Measurements from ENCODE around the gene TSHZ3. TPM values are rescaled to one million over a fixed set of nuclear protein-coding genes. Genes with fewer than 3 reads are reported as not detected.
A peak's percentile ranks its signal among the peaks of the same experiment; 100 is the strongest.

The TSHZ3 gene
- total RNA-seq, 1 experiment from 2014 or later: not detected

- H3K9me2 ChIP-seq (replicated peaks; ENCODE audit: insufficient read depth, low read length): no peaks in the 10 kb centered on the region
- no peak overlapping the region for H2AFZ ChIP-seq (ENCODE audit: low read length)
- H3K4me2 ChIP-seq (ENCODE audit: low read depth, low read length, poor library complexity, severe bottlenecking): no peak overlapping the region
- no peaks in the 10 kb centered on the region for H3K36me3 ChIP-seq (ENCODE audit: insufficient read depth, low read length)
- no peaks in the 10 kb centered on the region for H3K79me2 ChIP-seq (ENCODE audit: low read length)
- H3K9me3 ChIP-seq (ENCODE audit: low read length): no peaks in the 10 kb centered on the region
- no peaks in the 10 kb centered on the region for H3K4me1 ChIP-seq (ENCODE audit: low read length)
- H3K27ac ChIP-seq (ENCODE audit: low read length): no peak overlapping the region
- H3K4me3 ChIP-seq (ENCODE audit: low read length): no peak overlapping the region
- no peaks in the 10 kb centered on the region for H4K20me1 ChIP-seq (ENCODE audit: insufficient read depth, low read depth, low read length)
- H3K9ac ChIP-seq (ENCODE audit: low read length): no peak overlapping the region
- peak; percentile 67 for DNase-seq
- H3K27me3 ChIP-seq (ENCODE audit: low read length): no peaks in the 10 kb centered on the region
Measured at GRCh38 chr19:31338069-31338776, 11.0 kb downstream of the TSHZ3 start.

GRCh38 chr19:31337008-31337914, 12.0 kb downstream of the TSHZ3 start:
- no peak overlapping the region for H3K4me3 ChIP-seq (ENCODE audit: low read length)
- no peak for DNase-seq
- H2AFZ ChIP-seq (ENCODE audit: low read length): no peak overlapping the region
- H3K79me2 ChIP-seq (ENCODE audit: low read length): no peaks in the 10 kb centered on the region
- no peaks in the 10 kb centered on the region for H3K27me3 ChIP-seq (ENCODE audit: low read length)
- H3K27ac ChIP-seq (ENCODE audit: low read length): no peak overlapping the region
- H3K4me2 ChIP-seq (ENCODE audit: low read depth, low read length, poor library complexity, severe bottlenecking): no peak overlapping the region
- no peaks in the 10 kb centered on the region for H3K36me3 ChIP-seq (ENCODE audit: insufficient read depth, low read length)
- H3K9ac ChIP-seq (ENCODE audit: low read length): no peak overlapping the region
- H3K4me1 ChIP-seq (ENCODE audit: low read length): no peaks in the 10 kb centered on the region
- H4K20me1 ChIP-seq (ENCODE audit: insufficient read depth, low read depth, low read length): no peaks in the 10 kb centered on the region
- H3K9me3 ChIP-seq (ENCODE audit: low read length): no peaks in the 10 kb centered on the region
- H3K9me2 ChIP-seq (replicated peaks; ENCODE audit: insufficient read depth, low read length): no peaks in the 10 kb centered on the region

- Histone ChIP-seq H3K9me3 (ENCODE audit: low read length) (no peaks in the 10 kb centered on the region), H3K9ac (ENCODE audit: low read length) (no peak overlapping the region), H3K79me2 (ENCODE audit: low read length) (no peaks in the 10 kb centered on the region), H3K27ac (ENCODE audit: low read length) (no peak overlapping the region), H3K4me2 (ENCODE audit: low read depth, low read length, poor library complexity, severe bottlenecking) (no peak overlapping the region), H3K27me3 (ENCODE audit: low read length) (no peaks in the 10 kb centered on the region), H4K20me1 (ENCODE audit: insufficient read depth, low read depth, low read length) (no peaks in the 10 kb centered on the region), H3K4me1 (ENCODE audit: low read length) (no peaks in the 10 kb centered on the region), H3K36me3 (ENCODE audit: insufficient read depth, low read length) (no peaks in the 10 kb centered on the region), H3K4me3 (ENCODE audit: low read length) (no peak overlapping the region), H3K9me2 (replicated peaks; ENCODE audit: insufficient read depth, low read length) (no peaks in the 10 kb centered on the region), H2AFZ (ENCODE audit: low read length) (no peak overlapping the region)
- no peak for DNase-seq
Measured at GRCh38 chr19:31335716-31336115, 13.5 kb downstream of the TSHZ3 start.

- no peak overlapping the region for H3K4me3 ChIP-seq (ENCODE audit: low read length)
- DNase-seq: no peak
- no peaks in the 10 kb centered on the region for H4K20me1 ChIP-seq (ENCODE audit: insufficient read depth, low read depth, low read length)
- no peak overlapping the region for H2AFZ ChIP-seq (ENCODE audit: low read length)
- H3K9ac ChIP-seq (ENCODE audit: low read length): no peak overlapping the region
- no peaks in the 10 kb centered on the region for H3K79me2 ChIP-seq (ENCODE audit: low read length)
- H3K9me2 ChIP-seq (replicated peaks; ENCODE audit: insufficient read depth, low read length): no peaks in the 10 kb centered on the region
- no peak overlapping the region for H3K4me2 ChIP-seq (ENCODE audit: low read depth, low read length, poor library complexity, severe bottlenecking)
- H3K9me3 ChIP-seq (ENCODE audit: low read length): no peaks in the 10 kb centered on the region
- no peaks in the 10 kb centered on the region for H3K27me3 ChIP-seq (ENCODE audit: low read length)
- no peaks in the 10 kb centered on the region for H3K4me1 ChIP-seq (ENCODE audit: low read length)
- no peak overlapping the region for H3K27ac ChIP-seq (ENCODE audit: low read length)
- no peaks in the 10 kb centered on the region for H3K36me3 ChIP-seq (ENCODE audit: insufficient read depth, low read length)
Measured at GRCh38 chr19:31334849-31335624, 14.2 kb downstream of the TSHZ3 start.

GRCh38 chr19:31334101-31334848, 15.0 kb downstream of the TSHZ3 start:
- no peak overlapping the region for H3K9ac ChIP-seq (ENCODE audit: low read length)
- H3K4me2 ChIP-seq (ENCODE audit: low read depth, low read length, poor library complexity, severe bottlenecking): no peak overlapping the region
- H3K27ac ChIP-seq (ENCODE audit: low read length): no peak overlapping the region
- no peaks in the 10 kb centered on the region for H4K20me1 ChIP-seq (ENCODE audit: insufficient read depth, low read depth, low read length)
- H3K9me2 ChIP-seq (replicated peaks; ENCODE audit: insufficient read depth, low read length): no peaks in the 10 kb centered on the region
- H3K27me3 ChIP-seq (ENCODE audit: low read length): no peaks in the 10 kb centered on the region
- no peaks in the 10 kb centered on the region for H3K9me3 ChIP-seq (ENCODE audit: low read length)
- no peaks in the 10 kb centered on the region for H3K4me1 ChIP-seq (ENCODE audit: low read length)
- no peaks in the 10 kb centered on the region for H3K36me3 ChIP-seq (ENCODE audit: insufficient read depth, low read length)
- H3K4me3 ChIP-seq (ENCODE audit: low read length): no peak overlapping the region
- DNase-seq: no peak
- no peaks in the 10 kb centered on the region for H3K79me2 ChIP-seq (ENCODE audit: low read length)
- no peak overlapping the region for H2AFZ ChIP-seq (ENCODE audit: low read length)

- no peak overlapping the region for H3K4me2 ChIP-seq (ENCODE audit: low read depth, low read length, poor library complexity, severe bottlenecking)
- no peaks in the 10 kb centered on the region for H3K4me1 ChIP-seq (ENCODE audit: low read length)
- H3K9me3 ChIP-seq (ENCODE audit: low read length): no peaks in the 10 kb centered on the region
- H3K27ac ChIP-seq (ENCODE audit: low read length): no peak overlapping the region
- H3K27me3 ChIP-seq (ENCODE audit: low read length): no peaks in the 10 kb centered on the region
- no peak for DNase-seq
- no peak overlapping the region for H2AFZ ChIP-seq (ENCODE audit: low read length)
- no peaks in the 10 kb centered on the region for H3K9me2 ChIP-seq (replicated peaks; ENCODE audit: insufficient read depth, low read length)
- H3K36me3 ChIP-seq (ENCODE audit: insufficient read depth, low read length): no peaks in the 10 kb centered on the region
- no peak overlapping the region for H3K4me3 ChIP-seq (ENCODE audit: low read length)
- H3K79me2 ChIP-seq (ENCODE audit: low read length): no peaks in the 10 kb centered on the region
- no peaks in the 10 kb centered on the region for H4K20me1 ChIP-seq (ENCODE audit: insufficient read depth, low read depth, low read length)
- H3K9ac ChIP-seq (ENCODE audit: low read length): no peak overlapping the region
Measured at GRCh38 chr19:31332096-31332495, 17.1 kb downstream of the TSHZ3 start.

GRCh38 chr19:31331536-31331935, 17.7 kb downstream of the TSHZ3 start:
- Histone ChIP-seq H3K9ac (ENCODE audit: low read length) (no peak overlapping the region), H3K27me3 (ENCODE audit: low read length) (no peaks in the 10 kb centered on the region)

More at GRCh38 chr19:31331536-31331935, 17.7 kb downstream of the TSHZ3 start:
- no peak for DNase-seq
- no peaks in the 10 kb centered on the region for H3K9me3 ChIP-seq (ENCODE audit: low read length)
- no peaks in the 10 kb centered on the region for H3K9me2 ChIP-seq (replicated peaks; ENCODE audit: insufficient read depth, low read length)
- no peak overlapping the region for H3K4me3 ChIP-seq (ENCODE audit: low read length)
- H3K27ac ChIP-seq (ENCODE audit: low read length): no peak overlapping the region
- H3K4me1 ChIP-seq (ENCODE audit: low read length): no peaks in the 10 kb centered on the region
- no peaks in the 10 kb centered on the region for H3K79me2 ChIP-seq (ENCODE audit: low read length)
- H3K4me2 ChIP-seq (ENCODE audit: low read depth, low read length, poor library complexity, severe bottlenecking): no peak overlapping the region
- H2AFZ ChIP-seq (ENCODE audit: low read length): no peak overlapping the region
- H4K20me1 ChIP-seq (ENCODE audit: insufficient read depth, low read depth, low read length): no peaks in the 10 kb centered on the region
- H3K36me3 ChIP-seq (ENCODE audit: insufficient read depth, low read length): no peaks in the 10 kb centered on the region
